Smooth muscle cell (in vitro differentiated cells): Measurements from ENCODE around the gene GTPBP6. TPM values are rescaled to one million over a fixed set of nuclear protein-coding genes. Genes with fewer than 3 reads are reported as not detected.

Experiments
- DNase-seq: peaks from one replicate; lab custom pipeline; 2025; ENCODE audit not compliant: unreplicated experiment; lab: John Stamatoyannopoulos, UW
- H2AFZ ChIP-seq: fragments of 200-600 bp; sonication (generic); 2 replicates; pipeline ENCODE4 v1.6.0; 2016; ENCODE audit warnings: antibody characterized with exemption, low read depth, mild to moderate bottlenecking
- H3F3A ChIP-seq: fragments of 200-600 bp; sonication (generic); 2 replicates; pipeline ENCODE4 v1.6.0; 2017; ENCODE audit warnings: antibody characterized with exemption, low read depth
- H3K27ac ChIP-seq: fragments of 200-600 bp; sonication (generic); 2 replicates; pipeline ENCODE4 v1.5.1; 2016; ENCODE audit warnings: low read depth, mild to moderate bottlenecking
- H3K27me3 ChIP-seq: fragments of 200-600 bp; sonication (generic); 2 replicates; pipeline ENCODE4 v1.6.1; 2016; ENCODE audit warnings: low read depth, mild to moderate bottlenecking
- H3K36me3 ChIP-seq: fragments of 200-600 bp; sonication (generic); 2 replicates; pipeline ENCODE4 v1.5.1; 2016; ENCODE audit warnings: low read depth
- H3K4me1 ChIP-seq: fragments of 200-600 bp; sonication (generic); 2 replicates; pipeline ENCODE4 v1.5.1; 2016; ENCODE audit warnings: low read depth
- H3K4me2 ChIP-seq: fragments of 200-600 bp; sonication (generic); 2 replicates; pipeline ENCODE4 v1.6.0; 2016; ENCODE audit warnings: mild to moderate bottlenecking
- H3K4me3 ChIP-seq: fragments of 200-600 bp; sonication (generic); 2 replicates; pipeline ENCODE4 v1.5.1; 2016; ENCODE audit warnings: mild to moderate bottlenecking
- H3K79me2 ChIP-seq: fragments of 200-600 bp; sonication (generic); 2 replicates; pipeline ENCODE4 v1.6.0; 2016; ENCODE audit warnings: low read depth, mild to moderate bottlenecking
- H3K9ac ChIP-seq: fragments of 200-600 bp; sonication (generic); 2 replicates; pipeline ENCODE4 v1.6.0; 2016; ENCODE audit warnings: low read depth
- H3K9me3 ChIP-seq: fragments of 200-600 bp; sonication (generic); replicated peaks from 2 replicates; pipeline ENCODE4 v1.5.1; 2016; ENCODE audit warnings: low read depth
- H4K20me1 ChIP-seq: fragments of 200-600 bp; sonication (generic); 2 replicates; pipeline ENCODE4 v1.6.0; 2016; ENCODE audit warnings: low read depth
- WGBS: methylation state at CpG from one replicate; pipeline ENCODE4 v1.1.7; 2016; ENCODE audit warnings: low lambda C conversion rate; 5-methylcytosine and 5-hydroxymethylcytosine counted together
- polyA plus RNA-seq: library from polyadenylated mRNA; unstranded; fragments of >200 nt; fragmentation: Nextera tagmentation; extraction: Ambion mirVana; gene quantifications from 2 replicates; pipeline ENCODE4 v1.2.1, GENCODE V29; 2016
- total RNA-seq: library from RNA; depleted of rRNA; stranded (reverse); fragments of >200 nt; gene quantifications from 2 replicates; pipeline ENCODE4 v1.2.3, GENCODE V29; 2014
- TF ChIP-seq, protein P1 (sequence below): fragments of 200-600 bp; sonication (generic); IDR thresholded peaks from 2 replicates; pipeline ENCODE4 v1.5.1; 2017; ENCODE audit warnings: borderline replicate concordance, mild to moderate bottlenecking, antibody characterized with exemption; ENCODE audit not compliant: insufficient read depth, poor library complexity, severe bottlenecking

Gene GTPBP6
- total and polyA plus RNA-seq, 2 experiments from 2014 or later = 25.3 to 59.5 TPM

DNA sequence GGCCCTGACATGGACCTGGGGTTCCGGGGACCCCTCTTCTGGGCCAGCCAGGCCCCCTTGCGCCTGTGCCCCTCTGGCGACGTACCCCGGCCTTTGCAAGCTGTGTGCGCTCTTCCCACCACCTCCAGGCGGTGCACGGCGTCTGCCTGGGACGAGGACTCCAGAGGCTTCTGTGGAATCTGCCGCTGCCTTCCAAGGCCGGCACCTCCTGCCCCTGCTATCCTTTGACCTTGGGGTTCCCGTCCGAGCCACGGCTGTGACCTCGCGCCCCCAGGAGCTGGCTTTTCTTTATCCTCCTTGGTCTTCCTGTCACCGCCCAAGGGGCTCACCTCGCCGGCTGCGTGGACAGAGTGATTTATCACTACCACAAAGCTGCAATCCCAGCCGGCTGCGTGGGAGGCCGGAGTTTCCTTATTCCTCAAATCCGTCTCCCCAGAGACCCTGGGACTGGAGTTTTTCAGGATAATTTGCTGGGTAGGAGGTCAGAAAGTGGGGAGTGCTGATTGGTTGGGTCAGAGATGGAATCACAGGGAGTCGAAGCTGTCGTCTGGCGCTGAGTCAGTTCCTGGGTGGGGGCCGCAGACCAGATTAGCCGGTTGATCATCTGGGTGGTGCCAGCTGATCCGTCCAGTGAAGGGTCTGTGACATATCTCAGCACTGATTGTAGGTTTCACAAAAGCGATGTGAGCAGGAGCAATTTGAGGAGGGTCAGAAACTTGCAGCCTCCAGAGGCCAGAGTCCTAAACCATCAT lies 57.3 kb downstream of the GTPBP6 start:
- H3K4me2 ChIP-seq = peak overlapping the region; percentile 60
- peak overlapping the region; percentile 1 for H3K4me3 ChIP-seq
- no peak overlapping the region for H3K9ac ChIP-seq

DNA sequence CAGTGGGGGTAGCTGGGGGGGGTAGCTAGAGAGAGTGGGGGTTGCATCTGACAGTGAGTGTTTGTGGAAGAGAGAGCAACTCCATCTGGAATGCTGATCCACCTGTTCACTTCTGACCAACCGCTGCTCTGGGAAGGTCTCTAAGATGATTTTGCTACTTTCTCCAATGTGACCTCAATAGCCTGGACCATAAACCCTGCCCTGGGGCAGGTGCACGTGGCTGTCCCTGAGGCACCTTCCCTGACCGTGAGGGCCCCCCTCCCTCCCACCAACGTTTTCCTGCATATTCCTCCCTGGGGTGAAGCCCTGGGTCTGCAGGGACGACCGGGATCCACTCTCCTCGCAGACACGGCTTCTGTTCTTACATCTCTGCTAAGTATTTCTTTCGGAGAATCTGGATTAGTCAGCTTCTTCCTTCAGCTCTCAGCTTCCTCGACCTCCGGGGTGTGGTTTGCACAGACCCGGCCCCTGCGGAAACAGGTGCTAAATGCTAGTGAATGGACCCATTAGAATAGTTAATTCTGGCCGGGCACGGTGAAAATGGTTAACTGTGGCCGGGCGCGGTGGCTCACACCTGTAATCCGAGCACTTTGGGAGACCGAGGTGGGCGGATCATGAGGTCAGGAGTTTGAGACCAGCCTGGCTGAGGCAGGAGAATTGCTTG lies 58.8 kb downstream of the GTPBP6 start:
- no peaks in the 10 kb centered on the region for H3K36me3 ChIP-seq

More for the DNA sequence above, 57.3 kb downstream of the GTPBP6 start:
- DNase-seq = no peak
- TF ChIP-seq, protein P1, sequence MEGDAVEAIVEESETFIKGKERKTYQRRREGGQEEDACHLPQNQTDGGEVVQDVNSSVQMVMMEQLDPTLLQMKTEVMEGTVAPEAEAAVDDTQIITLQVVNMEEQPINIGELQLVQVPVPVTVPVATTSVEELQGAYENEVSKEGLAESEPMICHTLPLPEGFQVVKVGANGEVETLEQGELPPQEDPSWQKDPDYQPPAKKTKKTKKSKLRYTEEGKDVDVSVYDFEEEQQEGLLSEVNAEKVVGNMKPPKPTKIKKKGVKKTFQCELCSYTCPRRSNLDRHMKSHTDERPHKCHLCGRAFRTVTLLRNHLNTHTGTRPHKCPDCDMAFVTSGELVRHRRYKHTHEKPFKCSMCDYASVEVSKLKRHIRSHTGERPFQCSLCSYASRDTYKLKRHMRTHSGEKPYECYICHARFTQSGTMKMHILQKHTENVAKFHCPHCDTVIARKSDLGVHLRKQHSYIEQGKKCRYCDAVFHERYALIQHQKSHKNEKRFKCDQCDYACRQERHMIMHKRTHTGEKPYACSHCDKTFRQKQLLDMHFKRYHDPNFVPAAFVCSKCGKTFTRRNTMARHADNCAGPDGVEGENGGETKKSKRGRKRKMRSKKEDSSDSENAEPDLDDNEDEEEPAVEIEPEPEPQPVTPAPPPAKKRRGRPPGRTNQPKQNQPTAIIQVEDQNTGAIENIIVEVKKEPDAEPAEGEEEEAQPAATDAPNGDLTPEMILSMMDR = no peak
- H3F3A ChIP-seq = peaks cover 18% of the 10 kb centered on the region
- peaks cover 3% of the 10 kb centered on the region for H3K4me1 ChIP-seq
- H3K27ac ChIP-seq = peak overlapping the region; percentile 65
- 16% methylated on average over 32 of the region's 32 CpGs for WGBS
- no peaks in the 10 kb centered on the region for H3K27me3 ChIP-seq
- H2AFZ ChIP-seq = no peak overlapping the region
- H3K36me3 ChIP-seq = no peaks in the 10 kb centered on the region
- no peaks in the 10 kb centered on the region for H4K20me1 ChIP-seq
- no peaks in the 10 kb centered on the region for H3K9me3 ChIP-seq
- no peaks in the 10 kb centered on the region for H3K79me2 ChIP-seq

DNA sequence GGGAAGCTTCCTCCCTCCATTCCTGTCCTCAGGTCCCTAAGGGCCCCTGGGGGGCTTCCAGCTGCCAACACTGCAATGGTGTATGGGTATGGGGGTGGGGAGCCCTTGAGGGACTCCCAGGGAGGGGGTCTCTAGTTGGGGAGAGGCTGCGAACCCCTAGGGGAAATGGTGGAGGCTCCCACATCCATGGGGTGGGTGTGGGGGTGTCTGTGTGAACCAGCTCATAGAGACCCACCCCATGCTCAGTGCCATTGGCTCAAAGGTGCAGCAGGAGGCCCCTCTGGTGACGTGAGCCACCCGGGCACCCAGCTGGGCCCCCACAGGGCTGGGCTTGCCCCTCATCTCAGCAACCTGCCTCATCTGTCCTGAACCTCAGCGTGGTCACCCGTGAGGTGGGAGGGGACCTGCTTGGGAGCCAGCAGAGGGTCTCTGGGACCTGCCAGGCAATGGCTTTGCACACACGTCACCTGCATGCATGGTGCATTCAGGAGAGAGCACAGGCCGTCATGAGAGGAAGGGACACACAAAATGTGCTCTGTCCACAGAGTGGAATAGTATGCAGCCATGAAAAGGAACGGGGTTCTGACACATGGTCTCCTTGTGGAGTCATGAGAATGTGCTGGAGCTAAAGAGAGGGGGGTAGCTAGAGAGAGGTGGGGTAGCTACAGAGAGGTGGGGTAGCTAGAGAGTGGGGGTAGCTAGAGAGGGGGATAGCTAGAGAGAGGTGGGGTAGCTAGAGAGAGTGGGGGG lies 60.1 kb downstream of the GTPBP6 start:
- DNase-seq = no peak
- no peak overlapping the region for H3K4me3 ChIP-seq
- peaks cover 3% of the 10 kb centered on the region for H3K4me1 ChIP-seq
- WGBS = 93% methylated on average over 8 of the region's 8 CpGs
- no peaks in the 10 kb centered on the region for H4K20me1 ChIP-seq
- H3K9ac ChIP-seq = no peak overlapping the region
- no peak overlapping the region for H3K27ac ChIP-seq
- TF ChIP-seq, protein P1 = no peak
- no peaks in the 10 kb centered on the region for H3K9me3 ChIP-seq
- H3K36me3 ChIP-seq = no peaks in the 10 kb centered on the region
- no peak overlapping the region for H2AFZ ChIP-seq
- no peaks in the 10 kb centered on the region for H3K79me2 ChIP-seq
- no peak overlapping the region for H3K4me2 ChIP-seq
- H3F3A ChIP-seq = peaks cover 18% of the 10 kb centered on the region
- no peaks in the 10 kb centered on the region for H3K27me3 ChIP-seq

More for the DNA sequence above, 58.8 kb downstream of the GTPBP6 start:
- Histone ChIP-seq H3K9ac (no peak overlapping the region), H3K4me2 (no peak overlapping the region), H3K4me1 (peaks cover 3% of the 10 kb centered on the region), H3K79me2 (no peaks in the 10 kb centered on the region), H3K9me3 (no peaks in the 10 kb centered on the region), H3K4me3 (no peak overlapping the region), H3K27me3 (no peaks in the 10 kb centered on the region), H2AFZ (no peak overlapping the region), H4K20me1 (no peaks in the 10 kb centered on the region), H3K27ac (no peak overlapping the region), H3F3A (peaks cover 18% of the 10 kb centered on the region)
- no peak for DNase-seq
- TF ChIP-seq, protein P1 = no peak
- WGBS = 23% methylated on average over 21 of the region's 21 CpGs
